Right lobe of liver (tissue), 4 donors: ENCODE measurements around the gene TXNL1.

ENCODE experiments used
- POLR2A ChIP-seq: fragments of 450-650 bp; IDR thresholded peaks from one replicate; pipeline ENCODE4 v1.6.1; 2017; ENCODE audit warnings: antibody characterized with exemption, mild to moderate bottlenecking
- TF ChIP-seq, protein P1 (sequence below), 4 donors: fragments of 200-600 bp in 3 of 4; fragments of 450-650 bp in 1 of 4; IDR thresholded peaks; one replicate each; pipeline versions ENCODE4 v1.5.1 to v1.8.0; 2016 to 2022; ENCODE audit warnings: antibody characterized with exemption in 4 of 4, mild to moderate bottlenecking in 2 of 4
- donor health status: DM: no; HTN: no; CAD: no.
- donor health status: DM: no; HTN: no; CAD: no.
- donor health status: DM: no; HTN: yes; CAD: no.

DNA sequence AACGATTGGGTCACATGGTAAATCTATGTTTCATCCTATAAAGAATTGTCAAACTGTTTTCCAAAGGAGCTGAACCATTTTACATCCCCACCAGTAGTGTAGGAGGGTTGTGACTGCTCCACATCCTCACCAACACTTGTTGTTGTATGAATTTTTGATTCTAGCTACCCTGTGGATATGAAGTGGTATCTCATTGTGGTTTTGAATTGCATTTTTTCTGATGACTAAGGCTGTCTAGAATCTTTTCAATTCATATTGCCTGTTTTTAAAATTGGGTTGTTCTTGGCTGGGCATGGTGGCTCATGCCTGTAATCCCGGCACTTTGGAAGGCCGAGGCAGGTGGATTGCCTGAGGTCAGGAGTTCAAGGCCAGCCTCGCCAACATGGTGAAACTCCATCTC lies 44.5 kb downstream of the TXNL1 start:
- TF ChIP-seq POLR2A = no peak
- TF ChIP-seq, protein P1, sequence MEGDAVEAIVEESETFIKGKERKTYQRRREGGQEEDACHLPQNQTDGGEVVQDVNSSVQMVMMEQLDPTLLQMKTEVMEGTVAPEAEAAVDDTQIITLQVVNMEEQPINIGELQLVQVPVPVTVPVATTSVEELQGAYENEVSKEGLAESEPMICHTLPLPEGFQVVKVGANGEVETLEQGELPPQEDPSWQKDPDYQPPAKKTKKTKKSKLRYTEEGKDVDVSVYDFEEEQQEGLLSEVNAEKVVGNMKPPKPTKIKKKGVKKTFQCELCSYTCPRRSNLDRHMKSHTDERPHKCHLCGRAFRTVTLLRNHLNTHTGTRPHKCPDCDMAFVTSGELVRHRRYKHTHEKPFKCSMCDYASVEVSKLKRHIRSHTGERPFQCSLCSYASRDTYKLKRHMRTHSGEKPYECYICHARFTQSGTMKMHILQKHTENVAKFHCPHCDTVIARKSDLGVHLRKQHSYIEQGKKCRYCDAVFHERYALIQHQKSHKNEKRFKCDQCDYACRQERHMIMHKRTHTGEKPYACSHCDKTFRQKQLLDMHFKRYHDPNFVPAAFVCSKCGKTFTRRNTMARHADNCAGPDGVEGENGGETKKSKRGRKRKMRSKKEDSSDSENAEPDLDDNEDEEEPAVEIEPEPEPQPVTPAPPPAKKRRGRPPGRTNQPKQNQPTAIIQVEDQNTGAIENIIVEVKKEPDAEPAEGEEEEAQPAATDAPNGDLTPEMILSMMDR (IDR thresholded peaks at IDR 0.05) = no peak
